WTC11 (cell line): Measurements from ENCODE around the gene TNS3. TPM values are rescaled to one million over a fixed set of nuclear protein-coding genes. Genes with fewer than 3 reads are reported as not detected.

Experiments
- ATAC-seq: fragments of 200-7000 bp; cut with Tn5 transposase; 2 replicates; pipeline ENCODE4 v1.10.0; 2021; ENCODE audit warnings: mild to moderate bottlenecking, moderate library complexity
- CTCF ChIA-PET: fragments of 300-600 bp; sonication (Branson Sonifier 250); formaldehyde crosslinking; loops from one replicate; lab custom pipeline; 2021; ENCODE audit warnings: antibody characterized with exemption; lab: Charles Lee
- POLR2A ChIA-PET: fragments of 350-600 bp; sonication (Branson Sonifier 250); formaldehyde crosslinking; loops from one replicate; lab custom pipeline; 2021; ENCODE audit warnings: antibody characterized with exemption; lab: Charles Lee
- DNase-seq: peaks from one replicate; pipeline ENCODE4 v3.0.0; 2021; ENCODE audit warnings: low spot score
- H3K27ac Mint-ChIP-seq: 2 replicates; pipeline ENCODE4 v1.8.0; 2021; ENCODE audit warnings: mixed read lengths
- H3K27me3 Mint-ChIP-seq: 2 replicates; pipeline ENCODE4 v1.8.0; 2021; ENCODE audit warnings: low read depth, mild to moderate bottlenecking, moderate library complexity, mixed read lengths
- H3K36me3 Mint-ChIP-seq: 2 replicates; pipeline ENCODE4 v1.8.0; 2021; ENCODE audit warnings: mixed read lengths
- H3K4me1 Mint-ChIP-seq: 2 replicates; pipeline ENCODE4 v1.8.0; 2022; ENCODE audit warnings: mixed read lengths
- H3K4me3 Mint-ChIP-seq: 2 replicates; pipeline ENCODE4 v1.8.0; 2021; ENCODE audit warnings: mild to moderate bottlenecking, moderate library complexity, mixed read lengths
- H3K9me3 Mint-ChIP-seq: 2 replicates; pipeline ENCODE4 v1.8.0; 2021; ENCODE audit warnings: mixed read lengths
- AFF4 ChIP-seq: sonication (generic); formaldehyde crosslinking; IDR thresholded peaks from 2 replicates; pipeline ENCODE4 v1.8.1; 2023; ENCODE audit warnings: mild to moderate bottlenecking, missing genetic modification reagents, borderline replicate concordance
- ATF1 ChIP-seq: sonication (generic); formaldehyde crosslinking; IDR thresholded peaks from 2 replicates; pipeline ENCODE4 v1.8.1; 2023; ENCODE audit warnings: mild to moderate bottlenecking, moderate library complexity, missing genetic modification reagents
- CREM ChIP-seq: sonication (generic); formaldehyde crosslinking; IDR thresholded peaks from 2 replicates; pipeline ENCODE4 v1.8.1; 2022; ENCODE audit warnings: mild to moderate bottlenecking, missing genetic modification reagents, moderate library complexity
- E2F1 ChIP-seq: sonication (generic); formaldehyde crosslinking; IDR thresholded peaks from 2 replicates; pipeline ENCODE4 v1.8.0; 2022; ENCODE audit warnings: mild to moderate bottlenecking, missing genetic modification reagents
- MXD4 ChIP-seq: fragments of 250-450 bp; sonication (Bioruptor Pico); IDR thresholded peaks from 2 replicates; pipeline ENCODE4 v1.8.0; 2021; ENCODE audit warnings: mild to moderate bottlenecking, moderate library complexity, borderline replicate concordance
- NFE2L1 ChIP-seq: sonication (generic); formaldehyde crosslinking; IDR thresholded peaks from 2 replicates; pipeline ENCODE4 v1.8.1; 2023; ENCODE audit warnings: missing genetic modification reagents
- NFYB ChIP-seq: sonication (generic); formaldehyde crosslinking; conservative IDR thresholded peaks from 2 replicates; pipeline ENCODE4 v1.8.0; 2022; ENCODE audit warnings: low read depth, missing genetic modification reagents
- OVOL2 ChIP-seq: fragments of 250-450 bp; sonication (Bioruptor Pico); IDR thresholded peaks from 2 replicates; pipeline ENCODE4 v1.9.0; 2021; ENCODE audit warnings: mild to moderate bottlenecking, borderline replicate concordance
- RELA ChIP-seq: sonication (generic); formaldehyde crosslinking; IDR thresholded peaks from 2 replicates; pipeline ENCODE4 v1.8.1; 2022; ENCODE audit warnings: missing genetic modification reagents, mild to moderate bottlenecking, borderline replicate concordance
- SMAD4 ChIP-seq: sonication (generic); formaldehyde crosslinking; IDR thresholded peaks from 2 replicates; pipeline ENCODE4 v1.8.0; 2022; ENCODE audit warnings: mild to moderate bottlenecking, missing genetic modification reagents
- TP53 ChIP-seq: sonication (generic); formaldehyde crosslinking; IDR thresholded peaks from 2 replicates; pipeline ENCODE4 v1.8.1; 2023; ENCODE audit warnings: mild to moderate bottlenecking, missing genetic modification reagents
- ZBTB21 ChIP-seq: sonication (generic); formaldehyde crosslinking; IDR thresholded peaks from 2 replicates; pipeline ENCODE4 v1.8.1; 2023; ENCODE audit warnings: mild to moderate bottlenecking, missing genetic modification reagents, borderline replicate concordance
- ZNF263 ChIP-seq: sonication (generic); formaldehyde crosslinking; IDR thresholded peaks from 2 replicates; pipeline ENCODE4 v1.8.1; 2022; ENCODE audit warnings: low read depth, mild to moderate bottlenecking, moderate library complexity, missing genetic modification reagents
- ZNF281 ChIP-seq: sonication (generic); formaldehyde crosslinking; IDR thresholded peaks from 2 replicates; pipeline ENCODE4 v1.8.0; 2023; ENCODE audit warnings: mild to moderate bottlenecking, missing genetic modification reagents
- ZNF425 ChIP-seq: fragments of 250-450 bp; sonication (Bioruptor Pico); conservative IDR thresholded peaks from 2 replicates; pipeline ENCODE4 v1.9.0; 2021; ENCODE audit warnings: mild to moderate bottlenecking
- total RNA-seq: library from RNA; stranded (reverse); gene quantifications from 3 replicates; pipeline ENCODE4 v1.2.3, GENCODE V29; 2021
- TF ChIP-seq, protein P1 (sequence below): fragments of 200-600 bp; IDR thresholded peaks from 2 replicates; pipeline ENCODE4 v1.8.0; 2022; ENCODE audit warnings: antibody characterized with exemption
- TF ChIP-seq, protein P2 (sequence below): sonication (generic); formaldehyde crosslinking; IDR thresholded peaks from 2 replicates; pipeline ENCODE4 v1.8.0; 2023; ENCODE audit warnings: missing genetic modification reagents
- TF ChIP-seq, protein P3 (sequence below): fragments of 250-450 bp; sonication (Bioruptor Pico); IDR thresholded peaks from 2 replicates; pipeline ENCODE4 v1.9.0; 2021; ENCODE audit warnings: moderate library complexity, mild to moderate bottlenecking, inconsistent platforms, borderline replicate concordance
- TF ChIP-seq, protein P4 (sequence below): sonication (generic); formaldehyde crosslinking; conservative IDR thresholded peaks from 2 replicates; pipeline ENCODE4 v1.8.1; 2023; ENCODE audit warnings: mild to moderate bottlenecking, low read depth, missing genetic modification reagents, moderate library complexity

TNS3 gene
- total RNA-seq, 1 experiment from 2014 or later = 37.7 TPM

DNA sequence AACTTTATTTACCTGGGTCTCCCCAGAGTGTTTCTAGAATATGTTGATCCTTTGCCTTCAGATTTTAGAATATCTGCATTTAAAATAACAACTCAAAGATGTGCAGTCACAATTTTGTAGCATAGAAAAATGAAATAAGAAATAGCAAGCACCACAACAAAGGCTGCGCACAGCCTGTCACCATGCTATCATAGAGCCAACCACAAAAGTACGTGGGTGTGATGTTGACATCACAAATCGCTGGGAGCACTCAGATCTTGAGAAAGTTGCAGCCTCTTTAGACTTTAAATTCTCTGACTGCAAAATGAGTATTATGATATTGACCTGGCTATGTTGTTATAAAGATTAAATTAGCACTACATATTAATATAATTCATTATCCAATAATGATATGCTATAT, 177.9 kb downstream of the TNS3 start:
- H3K36me3 Mint-ChIP-seq = no peaks in the 10 kb centered on the region
- H3K4me3 Mint-ChIP-seq = no peak overlapping the region
- ATAC-seq (no peak), DNase-seq (no peak)
- POLR2A ChIA-PET = no interaction called here
- H3K27ac Mint-ChIP-seq = no peak overlapping the region
- no peaks in the 10 kb centered on the region for H3K27me3 Mint-ChIP-seq
- H3K4me1 Mint-ChIP-seq = peaks cover 14% of the 10 kb centered on the region
- CTCF ChIA-PET = no interaction called here
- no peaks in the 10 kb centered on the region for H3K9me3 Mint-ChIP-seq
- TF ChIP-seq RELA = no peak
- TF ChIP-seq CREM = no peak
- TF ChIP-seq, protein P1, sequence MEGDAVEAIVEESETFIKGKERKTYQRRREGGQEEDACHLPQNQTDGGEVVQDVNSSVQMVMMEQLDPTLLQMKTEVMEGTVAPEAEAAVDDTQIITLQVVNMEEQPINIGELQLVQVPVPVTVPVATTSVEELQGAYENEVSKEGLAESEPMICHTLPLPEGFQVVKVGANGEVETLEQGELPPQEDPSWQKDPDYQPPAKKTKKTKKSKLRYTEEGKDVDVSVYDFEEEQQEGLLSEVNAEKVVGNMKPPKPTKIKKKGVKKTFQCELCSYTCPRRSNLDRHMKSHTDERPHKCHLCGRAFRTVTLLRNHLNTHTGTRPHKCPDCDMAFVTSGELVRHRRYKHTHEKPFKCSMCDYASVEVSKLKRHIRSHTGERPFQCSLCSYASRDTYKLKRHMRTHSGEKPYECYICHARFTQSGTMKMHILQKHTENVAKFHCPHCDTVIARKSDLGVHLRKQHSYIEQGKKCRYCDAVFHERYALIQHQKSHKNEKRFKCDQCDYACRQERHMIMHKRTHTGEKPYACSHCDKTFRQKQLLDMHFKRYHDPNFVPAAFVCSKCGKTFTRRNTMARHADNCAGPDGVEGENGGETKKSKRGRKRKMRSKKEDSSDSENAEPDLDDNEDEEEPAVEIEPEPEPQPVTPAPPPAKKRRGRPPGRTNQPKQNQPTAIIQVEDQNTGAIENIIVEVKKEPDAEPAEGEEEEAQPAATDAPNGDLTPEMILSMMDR = no peak
- TF ChIP-seq OVOL2 = no peak
- TF ChIP-seq, protein P2, sequence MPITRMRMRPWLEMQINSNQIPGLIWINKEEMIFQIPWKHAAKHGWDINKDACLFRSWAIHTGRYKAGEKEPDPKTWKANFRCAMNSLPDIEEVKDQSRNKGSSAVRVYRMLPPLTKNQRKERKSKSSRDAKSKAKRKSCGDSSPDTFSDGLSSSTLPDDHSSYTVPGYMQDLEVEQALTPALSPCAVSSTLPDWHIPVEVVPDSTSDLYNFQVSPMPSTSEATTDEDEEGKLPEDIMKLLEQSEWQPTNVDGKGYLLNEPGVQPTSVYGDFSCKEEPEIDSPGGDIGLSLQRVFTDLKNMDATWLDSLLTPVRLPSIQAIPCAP (CRISPR knock-in tag) = no peak
- no peak for TF ChIP-seq AFF4 (CRISPR knock-in tag)
- no peak for TF ChIP-seq ATF1 (CRISPR knock-in tag)
- TF ChIP-seq NFYB (CRISPR knock-in tag) = no peak
- TF ChIP-seq, protein P3, sequence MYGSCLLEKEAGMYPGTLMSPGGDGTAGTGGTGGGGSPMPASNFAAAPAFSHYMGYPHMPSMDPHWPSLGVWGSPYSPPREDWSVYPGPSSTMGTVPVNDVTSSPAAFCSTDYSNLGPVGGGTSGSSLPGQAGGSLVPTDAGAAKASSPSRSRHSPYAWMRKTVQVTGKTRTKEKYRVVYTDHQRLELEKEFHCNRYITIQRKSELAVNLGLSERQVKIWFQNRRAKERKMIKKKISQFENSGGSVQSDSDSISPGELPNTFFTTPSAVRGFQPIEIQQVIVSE (CRISPR knock-in tag) = no peak
- TF ChIP-seq E2F1 = no peak
- TF ChIP-seq ZNF263 = no peak
- TF ChIP-seq ZBTB21 (CRISPR knock-in tag) = no peak
- TF ChIP-seq ZNF425 (CRISPR knock-in tag) = no peak
- TF ChIP-seq MXD4 (CRISPR knock-in tag) = no peak
- no peak for TF ChIP-seq SMAD4 (CRISPR knock-in tag)
- TF ChIP-seq TP53 = no peak
- TF ChIP-seq, protein P4, sequence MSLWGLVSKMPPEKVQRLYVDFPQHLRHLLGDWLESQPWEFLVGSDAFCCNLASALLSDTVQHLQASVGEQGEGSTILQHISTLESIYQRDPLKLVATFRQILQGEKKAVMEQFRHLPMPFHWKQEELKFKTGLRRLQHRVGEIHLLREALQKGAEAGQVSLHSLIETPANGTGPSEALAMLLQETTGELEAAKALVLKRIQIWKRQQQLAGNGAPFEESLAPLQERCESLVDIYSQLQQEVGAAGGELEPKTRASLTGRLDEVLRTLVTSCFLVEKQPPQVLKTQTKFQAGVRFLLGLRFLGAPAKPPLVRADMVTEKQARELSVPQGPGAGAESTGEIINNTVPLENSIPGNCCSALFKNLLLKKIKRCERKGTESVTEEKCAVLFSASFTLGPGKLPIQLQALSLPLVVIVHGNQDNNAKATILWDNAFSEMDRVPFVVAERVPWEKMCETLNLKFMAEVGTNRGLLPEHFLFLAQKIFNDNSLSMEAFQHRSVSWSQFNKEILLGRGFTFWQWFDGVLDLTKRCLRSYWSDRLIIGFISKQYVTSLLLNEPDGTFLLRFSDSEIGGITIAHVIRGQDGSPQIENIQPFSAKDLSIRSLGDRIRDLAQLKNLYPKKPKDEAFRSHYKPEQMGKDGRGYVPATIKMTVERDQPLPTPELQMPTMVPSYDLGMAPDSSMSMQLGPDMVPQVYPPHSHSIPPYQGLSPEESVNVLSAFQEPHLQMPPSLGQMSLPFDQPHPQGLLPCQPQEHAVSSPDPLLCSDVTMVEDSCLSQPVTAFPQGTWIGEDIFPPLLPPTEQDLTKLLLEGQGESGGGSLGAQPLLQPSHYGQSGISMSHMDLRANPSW (CRISPR knock-in tag) = no peak
- no peak for TF ChIP-seq ZNF281 (CRISPR knock-in tag)
- TF ChIP-seq NFE2L1 = no peak
- TF ChIP-seq, all 79 proteins: peak for 0
